OCI-M1 (cell line): ENCODE data around the gene GPRASP2.
"Not testable (repeated sequence)": the region's sequence is repeated elsewhere in the genome, so short reads cannot be mapped to it uniquely, and the experiment has no call there.

Experiments used
- DNase-seq: peaks from one replicate; lab custom pipeline; 2025; lab: John Stamatoyannopoulos, UW

Gene GPRASP2

DNA sequence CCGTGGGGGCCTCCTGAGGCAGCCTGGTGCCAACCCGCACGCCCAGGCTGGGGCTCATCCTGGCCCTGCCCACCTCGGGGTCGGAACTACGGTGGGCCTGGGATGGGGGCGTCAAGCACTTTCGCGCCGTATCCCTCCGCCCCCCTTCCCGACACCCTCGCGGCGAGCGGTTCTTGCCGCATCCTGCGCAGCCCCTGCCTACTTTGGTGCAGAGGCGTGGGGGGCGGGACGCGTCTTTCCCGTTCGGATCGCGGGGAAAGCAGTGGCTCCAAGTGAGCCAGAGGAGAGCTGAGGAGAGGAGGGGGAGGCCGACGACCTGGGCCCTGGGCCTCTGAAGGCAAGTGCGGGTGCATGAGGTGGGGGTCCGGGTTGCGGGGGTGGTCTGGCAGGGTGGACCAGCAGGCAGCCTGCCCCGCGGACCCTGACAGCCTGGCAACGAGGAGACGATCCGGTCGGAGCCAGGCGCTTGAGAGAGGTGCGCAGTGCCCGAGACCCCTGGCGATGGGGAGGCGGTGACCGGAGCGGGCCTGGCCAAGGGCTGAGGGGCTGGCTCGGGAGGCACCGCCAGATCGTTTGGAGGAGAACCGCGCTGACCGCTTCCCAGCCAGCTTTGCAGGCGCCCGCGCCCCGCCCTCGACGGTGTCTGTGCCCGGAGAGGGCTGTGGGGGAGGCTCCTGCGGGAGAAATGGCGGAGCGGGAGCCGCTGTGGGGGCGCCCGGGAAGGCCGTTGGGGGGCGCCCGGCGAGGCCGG, at the start of gene GPRASP2:
Gene GPRASP2, plus strand, starts transcription at position 233 of the 751 bp plus-strand sequence. CDS start 2,422 bp downstream, outside the sequence.
- DNase-seq, result no peak

GRCh38 chrX:102663820-102664219, 48.4 kb upstream of the GPRASP2 start:
- not testable (repeated sequence) for DNase-seq

DNA sequence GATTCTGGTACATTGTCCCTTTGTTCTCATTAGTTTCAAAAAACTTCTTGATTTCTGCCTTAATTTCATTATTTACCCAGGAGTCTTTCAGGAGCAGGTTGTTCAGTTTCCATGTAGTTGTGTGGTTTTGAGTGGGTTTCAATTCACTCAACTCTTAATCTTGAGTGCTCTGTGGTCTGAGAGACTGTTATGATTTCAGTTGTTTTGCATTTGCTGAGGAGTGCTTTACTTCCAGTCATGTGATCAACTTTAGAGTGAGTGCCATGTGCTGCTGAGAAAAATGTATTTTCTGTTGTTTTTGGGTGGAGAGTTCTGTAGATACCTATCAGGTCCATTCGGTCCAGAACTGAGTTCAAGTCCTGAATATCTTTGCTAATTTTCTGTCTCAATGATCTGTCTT, 45.2 kb upstream of the GPRASP2 start:
- not testable (repeated sequence) for DNase-seq

GRCh38 chrX:102669526-102669925, 42.7 kb upstream of the GPRASP2 start:
- DNase-seq, result no peak

DNA sequence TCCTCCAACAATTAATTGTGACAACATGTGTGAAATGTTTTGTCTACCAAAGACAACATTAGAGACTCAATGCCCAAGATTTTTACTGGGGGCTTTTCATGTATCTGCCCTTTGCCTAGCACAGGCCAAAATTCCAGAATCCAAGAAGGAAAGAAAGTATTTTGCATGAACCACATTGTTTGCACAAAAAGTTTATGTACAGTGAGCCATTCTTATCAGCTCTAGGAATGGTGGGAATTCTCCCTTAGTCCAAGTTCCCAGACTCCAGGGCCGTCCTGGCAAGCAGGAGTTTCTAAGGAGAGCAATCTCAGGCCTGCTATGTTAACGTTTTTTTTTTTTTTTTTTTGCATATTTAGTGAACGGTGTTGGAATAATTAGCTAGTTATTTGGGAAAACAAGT, 39.4 kb upstream of the GPRASP2 start:
- no peak for DNase-seq

- DNase-seq, result not testable (repeated sequence)
These were observed 34.8 kb upstream of the GPRASP2 start for GRCh38 chrX:102677479-102677878.

DNA sequence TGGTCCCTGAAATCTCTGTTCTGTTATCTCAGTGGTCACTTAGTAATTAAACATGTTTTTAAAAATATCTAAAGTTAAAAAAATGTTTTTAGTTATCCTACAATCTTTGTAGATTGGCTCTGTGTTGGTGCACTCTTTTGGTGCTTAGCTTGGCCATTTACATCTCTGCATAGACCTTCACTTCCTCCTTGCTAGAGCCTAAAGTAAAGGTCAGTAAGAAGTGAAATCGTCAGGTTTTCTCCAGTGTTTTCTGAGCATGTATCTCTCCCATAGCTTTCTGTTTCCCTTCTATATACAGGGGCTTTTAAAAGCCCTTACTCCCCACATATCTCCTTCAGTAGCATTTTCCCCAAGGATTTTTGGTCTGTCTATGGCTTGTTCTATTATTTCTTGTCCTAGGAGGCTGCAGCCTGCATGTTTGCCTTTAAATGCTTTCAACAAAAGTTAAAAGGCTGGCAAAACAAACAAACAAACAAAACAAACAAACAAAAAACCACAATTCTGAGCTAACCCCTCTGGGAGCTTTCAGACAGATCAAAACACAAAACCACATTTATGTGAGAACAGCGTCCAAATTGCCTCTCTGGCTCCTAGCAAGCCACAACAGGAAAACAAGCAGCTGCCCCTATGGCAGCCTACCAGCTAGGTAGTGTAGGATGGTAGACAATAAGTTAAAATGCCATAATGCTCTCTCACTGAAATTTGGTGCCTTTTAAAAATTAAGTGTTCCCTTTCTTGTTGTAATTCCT, 27.3 kb upstream of the GPRASP2 start:
- DNase-seq, result no peak

GRCh38 chrX:102694749-102695148, 17.5 kb upstream of the GPRASP2 start:
- no peak for DNase-seq

DNA sequence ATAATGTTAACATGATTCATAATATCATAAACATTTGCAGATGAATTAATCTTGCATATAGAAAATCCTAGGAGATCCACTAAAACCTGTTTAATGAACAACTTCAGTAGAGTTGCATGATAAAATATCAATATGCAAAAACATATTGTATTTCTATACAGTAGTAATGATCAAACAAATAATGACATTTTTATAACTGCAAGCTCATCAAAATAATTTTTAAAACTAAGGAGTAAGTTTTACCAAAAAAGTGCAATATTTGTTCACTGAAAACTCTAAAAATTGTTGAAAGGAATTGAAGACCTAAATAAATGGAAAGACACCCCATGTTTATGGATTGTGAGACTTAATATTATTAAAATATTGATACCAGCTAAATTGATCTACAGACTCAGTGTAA, 15.9 kb upstream of the GPRASP2 start:
- no peak for DNase-seq

DNA sequence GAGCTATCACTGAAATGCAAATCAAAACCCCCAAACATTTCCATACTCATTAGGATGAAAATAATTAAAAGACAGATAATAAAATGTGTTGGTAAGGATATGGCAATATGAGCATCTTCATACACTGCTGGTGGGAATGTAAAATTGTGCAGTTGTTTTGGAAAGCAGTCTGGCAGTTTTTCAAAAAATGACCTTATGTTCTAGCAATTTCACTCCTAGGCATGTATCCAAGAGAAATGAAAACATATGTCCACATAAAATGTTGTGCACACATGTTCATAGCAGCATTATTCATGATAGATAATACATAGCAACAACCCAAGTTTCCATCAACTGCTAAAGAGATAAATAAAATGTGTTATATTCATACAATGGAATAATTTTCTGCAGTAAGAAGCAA, 14.8 kb upstream of the GPRASP2 start:
- no peak for DNase-seq

DNA sequence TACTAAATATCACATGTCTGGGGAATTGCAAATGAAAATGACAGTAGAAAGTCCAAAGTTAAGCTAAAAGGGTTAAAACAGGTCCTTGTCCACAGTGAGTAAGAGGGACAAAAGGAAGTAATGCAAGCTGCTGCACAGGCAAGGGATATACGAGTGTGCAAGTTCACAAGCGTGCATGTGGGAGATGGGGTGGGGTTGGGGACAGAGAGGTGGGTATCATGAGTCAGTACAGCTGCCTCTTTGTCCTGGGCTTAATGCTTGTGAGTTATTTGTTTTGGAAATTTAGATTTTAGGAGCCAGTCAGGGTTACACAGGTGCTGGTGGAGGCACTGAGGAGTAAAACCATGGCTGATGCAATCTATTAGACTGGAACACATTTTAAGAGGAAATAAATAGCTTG, 3.3 kb upstream of the GPRASP2 start:
- no peak for DNase-seq

DNA sequence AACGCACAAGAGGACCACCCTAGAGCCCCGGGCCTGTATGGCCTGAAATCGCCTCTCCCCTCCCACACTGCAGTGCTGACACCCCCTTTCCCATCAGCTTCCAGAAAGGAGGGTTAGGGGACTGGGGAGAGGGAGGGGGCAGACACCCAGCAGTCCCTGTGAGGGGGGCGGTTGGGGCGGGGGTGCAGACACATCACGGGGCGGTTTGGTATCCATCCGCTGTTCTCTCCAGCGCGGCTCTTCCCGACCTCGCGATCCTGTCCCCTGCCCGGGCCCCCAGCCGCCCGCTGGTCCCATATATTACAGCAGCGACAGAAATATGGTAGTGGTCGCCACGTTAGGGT, 404 bp upstream of the GPRASP2 start:
- no peak for DNase-seq

GRCh38 chrX:102712981-102713625, 855 bp downstream of the GPRASP2 start:
- DNase-seq, result no peak

- no peak for DNase-seq
These were observed 2.7 kb downstream of the GPRASP2 start for GRCh38 chrX:102714994-102715393.

- DNase-seq, result no peak
These were observed 3.7 kb downstream of the GPRASP2 start for GRCh38 chrX:102715967-102716366.

- DNase-seq, result peak; percentile 82
These were observed 8.3 kb downstream of the GPRASP2 start, which contains the start of gene GPRASP3 for GRCh38 chrX:102720237-102721168. GPRASP3 (plus strand) TSS chrX:102720743; CDS start chrX:102748996, 28,253 bp downstream.

DNA sequence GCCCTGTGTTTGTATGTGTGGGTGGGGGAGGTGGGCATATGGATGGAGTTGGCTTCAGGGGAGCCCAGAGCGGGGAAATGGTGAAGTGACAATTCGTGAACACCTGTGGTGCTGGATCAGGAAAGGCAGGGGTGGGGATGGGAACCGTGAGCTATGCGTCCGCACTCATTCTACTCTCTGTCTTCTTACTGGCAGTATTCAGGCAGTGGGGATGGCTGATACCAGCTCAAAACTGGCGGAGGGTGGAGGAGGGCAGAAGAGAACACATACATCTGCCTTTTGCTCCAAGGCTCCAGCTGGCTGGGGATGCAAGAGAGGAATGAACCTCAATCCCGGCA, 8.9 kb downstream of the GPRASP2 start:
- DNase-seq, result not testable (repeated sequence)

DNA sequence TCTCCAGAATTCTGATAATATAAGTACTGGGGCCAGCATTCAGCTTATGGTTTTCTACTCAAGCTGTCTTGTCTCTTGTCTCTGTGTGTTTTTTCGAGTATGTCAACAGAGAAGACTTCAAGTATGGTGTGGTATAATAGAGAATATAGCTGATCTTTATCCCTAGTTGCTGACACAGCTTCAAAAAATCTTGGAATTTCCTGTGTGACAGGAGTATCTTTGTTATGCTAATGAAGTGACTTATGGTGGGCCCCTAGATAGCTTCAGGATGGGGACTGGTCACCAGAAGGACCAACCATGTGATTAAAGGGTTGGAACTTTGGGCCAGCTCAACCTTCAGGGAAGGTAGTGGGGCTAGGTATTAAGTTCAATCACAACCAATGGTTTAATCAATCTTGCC, 11.2 kb downstream of the GPRASP2 start:
- DNase-seq, result no peak

DNA sequence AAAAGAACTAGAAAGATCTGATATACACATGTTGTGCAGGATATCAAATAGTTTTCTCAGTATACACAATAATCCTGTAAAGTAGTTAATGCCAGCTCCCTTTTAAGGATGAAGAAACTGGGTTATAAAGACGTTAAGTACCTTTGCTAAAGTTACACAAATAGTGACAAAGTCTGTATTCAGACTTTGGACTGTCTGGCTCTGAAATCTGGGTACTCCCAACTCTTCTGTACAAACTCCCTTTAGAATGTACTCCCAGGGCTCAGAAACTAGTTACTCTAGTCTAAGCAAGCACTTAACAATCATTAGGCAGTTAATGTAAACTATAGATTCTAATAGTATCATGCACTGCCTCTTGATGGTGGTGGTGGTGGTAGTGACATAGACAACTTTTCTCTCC, 15.5 kb downstream of the GPRASP2 start:
- no peak for DNase-seq

- DNase-seq, result no peak
These were observed 16.4 kb downstream of the GPRASP2 start for GRCh38 chrX:102728646-102729045.

GRCh38 chrX:102739657-102740056, 27.4 kb downstream of the GPRASP2 start:
- DNase-seq, result no peak

DNA sequence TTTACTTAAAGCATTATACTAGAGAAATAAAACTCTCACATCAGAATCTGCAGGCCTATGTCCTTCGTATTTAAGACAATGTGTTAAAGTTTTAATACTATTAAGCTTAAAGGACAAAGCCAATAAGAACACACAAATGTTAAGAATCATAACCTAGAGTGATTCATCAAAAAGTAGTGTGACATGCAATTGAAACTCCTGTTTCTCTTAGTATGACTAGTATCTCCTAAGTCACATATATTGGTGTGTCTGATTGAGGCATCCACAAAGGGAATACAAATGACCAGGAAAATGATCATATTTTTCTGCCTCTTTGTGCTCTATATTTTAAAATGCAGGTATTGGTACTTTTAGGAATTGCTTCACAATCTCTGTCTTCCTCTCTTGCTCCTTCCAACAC, 32.1 kb downstream of the GPRASP2 start:
- DNase-seq, result no peak
